GM23338 (cell line): ENCODE data around the gene FAM81B. TPM values are rescaled to one million over a fixed set of nuclear protein-coding genes. Genes with fewer than 3 reads are reported as not detected.

Experiments
- ATAC-seq: fragments of 200-7000 bp; cut with Tn5 transposase; 3 replicates; pipeline ENCODE4 v1.9.1; 2020
- DNase-seq: peaks from one replicate; pipeline ENCODE4 v3.0.0-alpha.2; 2015; ENCODE audit warnings: low spot score
- H2AFZ ChIP-seq: fragments of 200-600 bp; sonication (generic); 2 replicates; pipeline ENCODE4 v1.8.0; 2016; ENCODE audit warnings: antibody characterized with exemption, mild to moderate bottlenecking, moderate library complexity
- H3F3A ChIP-seq: fragments of 200-600 bp; sonication (generic); replicated peaks from 2 replicates; pipeline ENCODE4 v1.8.0; 2017; ENCODE audit warnings: antibody characterized with exemption, mixed run types, low read depth
- H3K27ac ChIP-seq: fragments of 200-600 bp; sonication (generic); 2 replicates; pipeline ENCODE4 v1.6.1; 2016; ENCODE audit warnings: low read depth
- H3K27me3 ChIP-seq: fragments of 200-600 bp; sonication (generic); 2 replicates; pipeline ENCODE4 v1.8.0; 2016; ENCODE audit warnings: mild to moderate bottlenecking, mixed run types, moderate library complexity; ENCODE audit not compliant: insufficient read depth
- H3K36me3 ChIP-seq: fragments of 200-600 bp; sonication (generic); 2 replicates; pipeline ENCODE4 v1.8.0; 2016; ENCODE audit warnings: mild to moderate bottlenecking; ENCODE audit not compliant: insufficient read depth
- H3K4me1 ChIP-seq: fragments of 200-600 bp; sonication (generic); 2 replicates; pipeline ENCODE4 v1.8.0; 2016; ENCODE audit warnings: mild to moderate bottlenecking, moderate library complexity; ENCODE audit not compliant: insufficient read depth
- H3K4me2 ChIP-seq: fragments of 200-600 bp; sonication (generic); 2 replicates; pipeline ENCODE4 v1.7.1; 2017; ENCODE audit warnings: mixed run types
- H3K4me3 ChIP-seq: fragments of 200-600 bp; sonication (generic); 2 replicates; pipeline ENCODE4 v1.6.1; 2016; ENCODE audit warnings: mixed run types
- H3K79me2 ChIP-seq: fragments of 200-600 bp; sonication (generic); replicated peaks from 2 replicates; pipeline ENCODE4 v1.8.0; 2017; ENCODE audit warnings: mild to moderate bottlenecking; ENCODE audit not compliant: insufficient read depth
- H3K9me2 ChIP-seq: fragments of 200-600 bp; sonication (generic); 2 replicates; pipeline ENCODE4 v1.8.0; 2017; ENCODE audit not compliant: insufficient read depth
- H4K20me1 ChIP-seq: fragments of 200-600 bp; sonication (generic); replicated peaks from 2 replicates; pipeline ENCODE4 v1.8.0; 2017; ENCODE audit warnings: mild to moderate bottlenecking; ENCODE audit not compliant: insufficient read depth
- H3K27ac Mint-ChIP-seq: 2 replicates; pipeline ENCODE4 v1.8.0; 2020; ENCODE audit warnings: inconsistent platforms, mild to moderate bottlenecking, moderate library complexity, mixed read lengths
- H3K27me3 Mint-ChIP-seq: 3 replicates; pipeline ENCODE4 v1.8.0; 2022; ENCODE audit warnings: low read depth, mild to moderate bottlenecking, moderate library complexity, mixed read lengths, inconsistent platforms; ENCODE audit not compliant: insufficient read depth, poor library complexity
- H3K36me3 Mint-ChIP-seq: 3 replicates; pipeline ENCODE4 v1.8.0; 2021; ENCODE audit warnings: low read depth, mild to moderate bottlenecking, inconsistent platforms, moderate library complexity, mixed read lengths
- H3K4me1 Mint-ChIP-seq: 3 replicates; pipeline ENCODE4 v1.8.0; 2020; ENCODE audit warnings: mild to moderate bottlenecking, inconsistent platforms, mixed read lengths
- H3K4me3 Mint-ChIP-seq: 3 replicates; pipeline ENCODE4 v1.8.0; 2021; ENCODE audit warnings: moderate library complexity, mild to moderate bottlenecking, inconsistent platforms, mixed read lengths
- H3K9me3 Mint-ChIP-seq: 3 replicates; pipeline ENCODE4 v1.8.0; 2020; ENCODE audit warnings: moderate library complexity, mild to moderate bottlenecking, inconsistent platforms, mixed read lengths
- CREB1 ChIP-seq: fragments of 250-450 bp; sonication (Bioruptor Pico); IDR thresholded peaks from 2 replicates; pipeline ENCODE4 v1.5.0; 2020; ENCODE audit warnings: low read depth, mild to moderate bottlenecking, moderate library complexity
- ETS1 ChIP-seq: IDR thresholded peaks from 2 replicates; pipeline ENCODE4 v1.6.1; 2016; ENCODE audit warnings: antibody characterized with exemption
- EZH2 ChIP-seq: fragments of 200-600 bp; sonication (generic); IDR thresholded peaks from one replicate; pipeline ENCODE4 v1.8.0; 2017; ENCODE audit warnings: antibody characterized with exemption, mild to moderate bottlenecking, low read depth; ENCODE audit not compliant: unreplicated experiment
- EZH2phosphoT487 ChIP-seq: fragments of 200-600 bp; sonication (generic); IDR thresholded peaks from one replicate; pipeline ENCODE4 v1.8.1; 2018; ENCODE audit warnings: antibody characterized with exemption; ENCODE audit not compliant: unreplicated experiment
- JUNB ChIP-seq: IDR thresholded peaks from one replicate; pipeline ENCODE4 v1.6.1; 2016; ENCODE audit warnings: antibody characterized with exemption; ENCODE audit not compliant: unreplicated experiment
- STAT1 ChIP-seq: IDR thresholded peaks from one replicate; pipeline ENCODE4 v1.6.1; 2016; ENCODE audit warnings: antibody characterized with exemption; ENCODE audit not compliant: unreplicated experiment
- ZNF114 ChIP-seq: fragments of 250-450 bp; sonication (Bioruptor Pico); IDR thresholded peaks from 2 replicates; pipeline ENCODE4 v1.5.0; 2020; ENCODE audit warnings: mild to moderate bottlenecking, moderate library complexity
- ZNF331 ChIP-seq: fragments of 250-450 bp; sonication (Bioruptor Pico); IDR thresholded peaks from 2 replicates; pipeline ENCODE4 v1.5.0; 2020; ENCODE audit warnings: low read depth, mild to moderate bottlenecking, moderate library complexity
- polyA plus RNA-seq: library from polyadenylated mRNA; unstranded; fragments of >200 nt; fragmentation: Nextera tagmentation; extraction: Ambion mirVana; gene quantifications from 2 replicates; pipeline ENCODE4 v1.2.1, GENCODE V29; 2016
- total RNA-seq: library from RNA; depleted of rRNA; stranded (reverse); fragments of >200 nt; shearing (Covaris generic); gene quantifications from 2 replicates; pipeline ENCODE4 v1.2.3, GENCODE V29; 2014
- TF ChIP-seq, protein P1 (sequence below), 2 experiments: fragments of 200-600 bp in 1 of 2; sonication (generic) in 1 of 2; conservative IDR thresholded peaks; 2 replicates each; pipeline versions ENCODE4 v1.5.1 to v1.6.1; 2016 to 2017; ENCODE audit warnings: antibody characterized with exemption in 2 of 2, low read depth in 2 of 2, mild to moderate bottlenecking in 2 of 2, moderate library complexity in 1 of 2
- TF ChIP-seq, protein P2 (sequence below): IDR thresholded peaks from one replicate; pipeline ENCODE4 v1.6.1; 2018; ENCODE audit warnings: antibody characterized with exemption; ENCODE audit not compliant: unreplicated experiment

Gene FAM81B
- total and polyA plus RNA-seq, 2 experiments from 2014 or later, result 0.40 TPM; not detected in 1

DNA sequence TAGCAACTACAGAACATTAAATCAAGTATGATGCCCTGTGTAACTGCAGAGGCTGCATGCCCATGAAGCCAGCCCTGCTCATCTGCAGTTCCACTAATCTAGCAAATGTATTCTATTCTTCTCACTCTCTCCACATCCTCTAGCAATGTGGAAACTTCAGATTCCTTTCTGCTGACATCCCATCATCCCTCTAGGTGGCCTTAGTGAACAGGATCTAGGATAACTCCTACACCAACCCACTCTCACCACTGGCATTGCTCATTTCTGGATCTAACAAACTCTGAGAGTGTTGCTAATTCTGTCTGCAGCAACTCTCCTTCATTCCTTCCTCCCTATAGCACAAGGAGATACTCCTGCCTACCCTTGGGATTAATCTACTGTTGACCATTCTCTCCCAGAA is 80.8 kb downstream of the FAM81B start:
- H3K4me3 Mint-ChIP-seq, result no peak overlapping the region
- peaks cover 29% of the 10 kb centered on the region for H3K36me3 Mint-ChIP-seq
- Histone ChIP-seq H3K4me3 (no peak overlapping the region), H3K27me3 (no peaks in the 10 kb centered on the region), H3K27ac (no peak overlapping the region), H3F3A (no peaks in the 10 kb centered on the region), H4K20me1 (no peaks in the 10 kb centered on the region), H2AFZ (no peak overlapping the region), H3K36me3 (peaks cover 7% of the 10 kb centered on the region; the same call in 1 of the 2 replicates), H3K9me2 (no peaks in the 10 kb centered on the region), H3K4me1 (peaks cover 8% of the 10 kb centered on the region), H3K4me2 (no peak overlapping the region), H3K79me2 (no peaks in the 10 kb centered on the region; the same call in 1 of the 2 replicates)
- peak; percentile 69 for ATAC-seq
- H3K9me3 Mint-ChIP-seq, result no peaks in the 10 kb centered on the region
- peak overlapping the region; percentile 25; the same call in 1 of the 2 replicates for H3K27ac Mint-ChIP-seq
- no peak for TF ChIP-seq EZH2phosphoT487
- TF ChIP-seq, protein P1, sequence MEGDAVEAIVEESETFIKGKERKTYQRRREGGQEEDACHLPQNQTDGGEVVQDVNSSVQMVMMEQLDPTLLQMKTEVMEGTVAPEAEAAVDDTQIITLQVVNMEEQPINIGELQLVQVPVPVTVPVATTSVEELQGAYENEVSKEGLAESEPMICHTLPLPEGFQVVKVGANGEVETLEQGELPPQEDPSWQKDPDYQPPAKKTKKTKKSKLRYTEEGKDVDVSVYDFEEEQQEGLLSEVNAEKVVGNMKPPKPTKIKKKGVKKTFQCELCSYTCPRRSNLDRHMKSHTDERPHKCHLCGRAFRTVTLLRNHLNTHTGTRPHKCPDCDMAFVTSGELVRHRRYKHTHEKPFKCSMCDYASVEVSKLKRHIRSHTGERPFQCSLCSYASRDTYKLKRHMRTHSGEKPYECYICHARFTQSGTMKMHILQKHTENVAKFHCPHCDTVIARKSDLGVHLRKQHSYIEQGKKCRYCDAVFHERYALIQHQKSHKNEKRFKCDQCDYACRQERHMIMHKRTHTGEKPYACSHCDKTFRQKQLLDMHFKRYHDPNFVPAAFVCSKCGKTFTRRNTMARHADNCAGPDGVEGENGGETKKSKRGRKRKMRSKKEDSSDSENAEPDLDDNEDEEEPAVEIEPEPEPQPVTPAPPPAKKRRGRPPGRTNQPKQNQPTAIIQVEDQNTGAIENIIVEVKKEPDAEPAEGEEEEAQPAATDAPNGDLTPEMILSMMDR (conservative IDR thresholded peaks at IDR 0.05; ENCODE audit: low read depth in 2 of 2), result 0 out of 4 replicates have a peak, but pooled peaks of 1 of the 2 experiments have one; percentile 7
- no peak for TF ChIP-seq JUNB
- TF ChIP-seq, protein P2, sequence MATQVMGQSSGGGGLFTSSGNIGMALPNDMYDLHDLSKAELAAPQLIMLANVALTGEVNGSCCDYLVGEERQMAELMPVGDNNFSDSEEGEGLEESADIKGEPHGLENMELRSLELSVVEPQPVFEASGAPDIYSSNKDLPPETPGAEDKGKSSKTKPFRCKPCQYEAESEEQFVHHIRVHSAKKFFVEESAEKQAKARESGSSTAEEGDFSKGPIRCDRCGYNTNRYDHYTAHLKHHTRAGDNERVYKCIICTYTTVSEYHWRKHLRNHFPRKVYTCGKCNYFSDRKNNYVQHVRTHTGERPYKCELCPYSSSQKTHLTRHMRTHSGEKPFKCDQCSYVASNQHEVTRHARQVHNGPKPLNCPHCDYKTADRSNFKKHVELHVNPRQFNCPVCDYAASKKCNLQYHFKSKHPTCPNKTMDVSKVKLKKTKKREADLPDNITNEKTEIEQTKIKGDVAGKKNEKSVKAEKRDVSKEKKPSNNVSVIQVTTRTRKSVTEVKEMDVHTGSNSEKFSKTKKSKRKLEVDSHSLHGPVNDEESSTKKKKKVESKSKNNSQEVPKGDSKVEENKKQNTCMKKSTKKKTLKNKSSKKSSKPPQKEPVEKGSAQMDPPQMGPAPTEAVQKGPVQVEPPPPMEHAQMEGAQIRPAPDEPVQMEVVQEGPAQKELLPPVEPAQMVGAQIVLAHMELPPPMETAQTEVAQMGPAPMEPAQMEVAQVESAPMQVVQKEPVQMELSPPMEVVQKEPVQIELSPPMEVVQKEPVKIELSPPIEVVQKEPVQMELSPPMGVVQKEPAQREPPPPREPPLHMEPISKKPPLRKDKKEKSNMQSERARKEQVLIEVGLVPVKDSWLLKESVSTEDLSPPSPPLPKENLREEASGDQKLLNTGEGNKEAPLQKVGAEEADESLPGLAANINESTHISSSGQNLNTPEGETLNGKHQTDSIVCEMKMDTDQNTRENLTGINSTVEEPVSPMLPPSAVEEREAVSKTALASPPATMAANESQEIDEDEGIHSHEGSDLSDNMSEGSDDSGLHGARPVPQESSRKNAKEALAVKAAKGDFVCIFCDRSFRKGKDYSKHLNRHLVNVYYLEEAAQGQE, result no peak
- H3K27me3 Mint-ChIP-seq, result no peaks in the 10 kb centered on the region
- H3K4me1 Mint-ChIP-seq, result peaks cover 18% of the 10 kb centered on the region
- DNase-seq, result peak; percentile 17

- Histone ChIP-seq H3K4me2 (no peak overlapping the region), H3K27me3 (no peaks in the 10 kb centered on the region), H3F3A (no peaks in the 10 kb centered on the region), H3K4me3 (no peak overlapping the region), H2AFZ (no peak overlapping the region), H3K27ac (no peak overlapping the region), H4K20me1 (no peaks in the 10 kb centered on the region; the same call in 1 of the 2 replicates), H3K4me1 (no peaks in the 10 kb centered on the region), H3K9me2 (no peaks in the 10 kb centered on the region), H3K79me2 (no peaks in the 10 kb centered on the region), H3K36me3 (peaks cover 47% of the 10 kb centered on the region)
- H3K27me3 Mint-ChIP-seq, result peaks cover 3% of the 10 kb centered on the region
- no peaks in the 10 kb centered on the region; the same call in 2 of the 3 replicates for H3K9me3 Mint-ChIP-seq
- peaks cover 66% of the 10 kb centered on the region for H3K36me3 Mint-ChIP-seq
- H3K27ac Mint-ChIP-seq, result no peak overlapping the region
- peaks cover 10% of the 10 kb centered on the region for H3K4me1 Mint-ChIP-seq
- DNase-seq (no peak), ATAC-seq (no peak)
- H3K4me3 Mint-ChIP-seq, result no peak overlapping the region
- TF ChIP-seq ZNF331 (CRISPR knock-in tag) (no peak), EZH2 (no peak), ZNF114 (CRISPR knock-in tag) (no peak), JUNB (no peak), EZH2phosphoT487 (no peak), ETS1 (no peak), STAT1 (no peak), CREB1 (CRISPR knock-in tag) (no peak)
- TF ChIP-seq, protein P1 (conservative IDR thresholded peaks at IDR 0.05; ENCODE audit: low read depth in 2 of 2), result no peak
Measured at GRCh38 chr5:95484421-95484820, 93.3 kb downstream of the FAM81B start.
